Vagina (tissue), 2 donors: Measurements from ENCODE around the gene ASB5. TPM values are rescaled to one million over a fixed set of nuclear protein-coding genes. Genes with fewer than 3 reads are reported as not detected.

Experiments used
- DNase-seq, 2 donors: peaks; one replicate each; pipeline ENCODE4 v3.0.0-alpha.2; 2017; ENCODE audit errors: extremely low spot score in 2 of 2
- H3K27ac ChIP-seq: fragments of 200-600 bp; sonication (generic); one replicate; pipeline ENCODE4 v1.5.1; 2019
- H3K27me3 ChIP-seq: fragments of 200-600 bp; sonication (generic); one replicate; pipeline ENCODE4 v1.5.1; 2019
- H3K36me3 ChIP-seq, 2 donors: fragments of 200-600 bp; sonication (generic); one replicate each; pipeline ENCODE4 v1.5.1; 2017 to 2019
- H3K4me1 ChIP-seq: fragments of 200-600 bp; sonication (generic); one replicate; pipeline ENCODE4 v1.5.1; 2019
- H3K4me3 ChIP-seq, 2 donors: fragments of 200-600 bp; sonication (generic); 1 replicate in 1 of 2; 2 replicates in 1 of 2; pipeline ENCODE4 v1.5.1; 2016 to 2019
- H3K9me3 ChIP-seq: fragments of 200-600 bp; sonication (generic); one replicate; pipeline ENCODE4 v1.5.1; 2019
- CTCF ChIP-seq, 3 experiments: fragments of 450-650 bp in 2 of 3; fragments of 200-600 bp in 1 of 3; sonication (generic) in 1 of 3; IDR thresholded peaks; one replicate each; pipeline ENCODE4 v1.5.1; 2017 to 2019; ENCODE audit warnings: antibody characterized with exemption in 3 of 3, mild to moderate bottlenecking in 2 of 3, moderate library complexity in 2 of 3
- POLR2A ChIP-seq, 2 donors: fragments of 450-650 bp; IDR thresholded peaks; one replicate each; pipeline ENCODE4 v1.6.1; 2017; ENCODE audit warnings: antibody characterized with exemption in 2 of 2, mild to moderate bottlenecking in 2 of 2, moderate library complexity in 2 of 2
- POLR2AphosphoS5 ChIP-seq, 2 donors: sonication (generic); formaldehyde crosslinking; IDR thresholded peaks; one replicate each; pipeline ENCODE4 v1.9.0; 2017; ENCODE audit warnings: antibody characterized with exemption in 2 of 2, mild to moderate bottlenecking in 2 of 2, low read depth in 1 of 2; ENCODE audit not compliant: insufficient read depth in 1 of 2
- intact Hi-C: fragments of 100-400 bp; cut with DNase I; formaldehyde crosslinking; loops from one replicate; pipeline ENCODE4 v1.15.1; 2023
- total RNA-seq: library from RNA; depleted of rRNA; stranded (reverse); fragments of >200 nt; gene quantifications from one replicate; pipeline ENCODE4 v1.2.3, GENCODE V29; 2016

The ASB5 gene
- total RNA-seq, 1 donor from 2014 or later, result 5.9 TPM

GRCh38 chr4:176238157-176238610, 30.8 kb downstream of the ASB5 start:
- no peaks in the 10 kb centered on the region for H3K4me1 ChIP-seq
- no peaks in the 10 kb centered on the region for H3K9me3 ChIP-seq
- TF ChIP-seq POLR2A (IDR thresholded peaks at IDR 0.05), result no peak
- TF ChIP-seq POLR2AphosphoS5 (IDR thresholded peaks at IDR 0.05; ENCODE audit: insufficient read depth in 1 of 2, low read depth in 1 of 2), result peak in 1 of 2 donors; percentile 86
- TF ChIP-seq CTCF (IDR thresholded peaks at IDR 0.05), result no peak
- peak overlapping the region; percentile 56 for H3K27ac ChIP-seq
- no peaks in the 10 kb centered on the region for H3K36me3 ChIP-seq
- no peak overlapping the region for H3K4me3 ChIP-seq
- intact Hi-C loops, result no loop called here
- H3K27me3 ChIP-seq, result no peaks in the 10 kb centered on the region
- DNase-seq, result no peak

- no peak for TF ChIP-seq POLR2A (IDR thresholded peaks at IDR 0.05)
- TF ChIP-seq POLR2AphosphoS5 (IDR thresholded peaks at IDR 0.05; ENCODE audit: insufficient read depth in 1 of 2, low read depth in 1 of 2), result no peak
- TF ChIP-seq CTCF (IDR thresholded peaks at IDR 0.05), result no peak
- DNase-seq, result no peak
- Histone ChIP-seq H3K4me3 (no peak overlapping the region), H3K27ac (no peak overlapping the region), H3K4me1 (no peaks in the 10 kb centered on the region), H3K27me3 (no peaks in the 10 kb centered on the region), H3K36me3 (no peaks in the 10 kb centered on the region), H3K9me3 (no peaks in the 10 kb centered on the region)
- intact Hi-C loops, result loop anchor here (2.0 kb wide), 1 partner anchor 50 kb away; no protein-coding TSS in a partner anchor
These were observed 32.1 kb downstream of the ASB5 start for GRCh38 chr4:176236946-176237345.

GRCh38 chr4:176230836-176231235, 38.2 kb downstream of the ASB5 start:
- H3K27ac ChIP-seq, result no peak overlapping the region
- no peaks in the 10 kb centered on the region for H3K36me3 ChIP-seq
- DNase-seq, result no peak
- no peaks in the 10 kb centered on the region for H3K27me3 ChIP-seq
- no peak overlapping the region for H3K4me3 ChIP-seq
- no peak for TF ChIP-seq POLR2A (IDR thresholded peaks at IDR 0.05)
- TF ChIP-seq POLR2AphosphoS5 (IDR thresholded peaks at IDR 0.05; ENCODE audit: insufficient read depth in 1 of 2, low read depth in 1 of 2), result no peak
- TF ChIP-seq CTCF (IDR thresholded peaks at IDR 0.05), result no peak
- no peaks in the 10 kb centered on the region for H3K4me1 ChIP-seq
- intact Hi-C loops, result no loop called here
- no peaks in the 10 kb centered on the region for H3K9me3 ChIP-seq

- H3K4me3 ChIP-seq, result no peak overlapping the region
- no peaks in the 10 kb centered on the region for H3K27me3 ChIP-seq
- no peaks in the 10 kb centered on the region for H3K9me3 ChIP-seq
- no peak overlapping the region for H3K27ac ChIP-seq
- no peak for DNase-seq
- no peaks in the 10 kb centered on the region for H3K4me1 ChIP-seq
- TF ChIP-seq POLR2A (IDR thresholded peaks at IDR 0.05) (no peak), POLR2AphosphoS5 (IDR thresholded peaks at IDR 0.05; ENCODE audit: insufficient read depth in 1 of 2, low read depth in 1 of 2) (no peak), CTCF (IDR thresholded peaks at IDR 0.05) (no peak)
- intact Hi-C loops, result no loop called here
- no peaks in the 10 kb centered on the region for H3K36me3 ChIP-seq
These were observed 39.4 kb downstream of the ASB5 start for GRCh38 chr4:176229645-176230044.

GRCh38 chr4:176226736-176227135, 42.3 kb downstream of the ASB5 start:
- Histone ChIP-seq H3K4me3 (no peak overlapping the region), H3K4me1 (no peaks in the 10 kb centered on the region), H3K27ac (no peak overlapping the region), H3K9me3 (no peaks in the 10 kb centered on the region), H3K27me3 (no peaks in the 10 kb centered on the region), H3K36me3 (no peaks in the 10 kb centered on the region)
- intact Hi-C loops, result no loop called here
- DNase-seq, result no peak
- TF ChIP-seq POLR2A (IDR thresholded peaks at IDR 0.05) (no peak), POLR2AphosphoS5 (IDR thresholded peaks at IDR 0.05; ENCODE audit: insufficient read depth in 1 of 2, low read depth in 1 of 2) (no peak), CTCF (IDR thresholded peaks at IDR 0.05) (no peak)
